ENCODE measurements around the gene YWHAH.

YWHAH gene

DNA sequence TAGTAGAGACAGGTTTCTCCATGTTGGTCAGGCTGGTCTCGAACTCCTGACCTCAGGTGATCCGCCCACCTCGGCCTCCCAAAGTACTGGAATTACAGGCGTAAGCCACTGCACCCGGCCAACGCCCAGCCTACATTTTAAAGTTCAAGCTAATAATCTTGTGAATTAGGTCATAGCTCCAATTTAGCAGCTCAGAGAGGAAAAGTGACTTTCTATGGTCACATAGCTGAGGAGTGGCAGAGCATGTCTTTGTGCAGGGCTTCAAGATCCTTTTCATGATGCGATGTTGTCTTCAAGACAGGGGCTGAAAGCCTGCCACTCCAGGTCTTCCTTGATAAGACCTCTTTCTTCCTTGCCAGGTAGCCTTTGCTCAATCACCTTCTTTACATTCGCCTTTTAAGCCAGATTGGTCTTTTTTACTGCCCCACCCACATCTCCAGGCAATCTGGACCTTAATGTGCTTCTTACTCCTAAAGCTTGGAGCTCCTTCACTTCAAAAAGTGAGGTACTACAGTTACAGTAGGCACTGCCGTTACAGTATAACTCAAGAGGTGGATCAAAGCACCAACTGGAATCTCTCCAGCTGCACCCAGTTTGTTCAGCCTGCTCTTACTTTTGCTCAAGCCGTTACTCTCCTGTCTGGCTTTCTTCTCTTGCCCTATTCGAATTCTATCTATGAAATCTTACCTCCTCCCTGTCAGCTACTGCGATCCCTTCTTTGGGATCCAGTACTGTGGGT lies 18.2 kb downstream of the YWHAH start:
- no peak for DNase-seq (ENCODE audit: low read depth)
- TF ChIP-seq, protein P1, sequence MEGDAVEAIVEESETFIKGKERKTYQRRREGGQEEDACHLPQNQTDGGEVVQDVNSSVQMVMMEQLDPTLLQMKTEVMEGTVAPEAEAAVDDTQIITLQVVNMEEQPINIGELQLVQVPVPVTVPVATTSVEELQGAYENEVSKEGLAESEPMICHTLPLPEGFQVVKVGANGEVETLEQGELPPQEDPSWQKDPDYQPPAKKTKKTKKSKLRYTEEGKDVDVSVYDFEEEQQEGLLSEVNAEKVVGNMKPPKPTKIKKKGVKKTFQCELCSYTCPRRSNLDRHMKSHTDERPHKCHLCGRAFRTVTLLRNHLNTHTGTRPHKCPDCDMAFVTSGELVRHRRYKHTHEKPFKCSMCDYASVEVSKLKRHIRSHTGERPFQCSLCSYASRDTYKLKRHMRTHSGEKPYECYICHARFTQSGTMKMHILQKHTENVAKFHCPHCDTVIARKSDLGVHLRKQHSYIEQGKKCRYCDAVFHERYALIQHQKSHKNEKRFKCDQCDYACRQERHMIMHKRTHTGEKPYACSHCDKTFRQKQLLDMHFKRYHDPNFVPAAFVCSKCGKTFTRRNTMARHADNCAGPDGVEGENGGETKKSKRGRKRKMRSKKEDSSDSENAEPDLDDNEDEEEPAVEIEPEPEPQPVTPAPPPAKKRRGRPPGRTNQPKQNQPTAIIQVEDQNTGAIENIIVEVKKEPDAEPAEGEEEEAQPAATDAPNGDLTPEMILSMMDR (conservative IDR thresholded peaks at IDR 0.05; ENCODE audit: low read depth, low read length): no peak
- no peak overlapping the region for H3K4me3 ChIP-seq (ENCODE audit: low read length)

DNA sequence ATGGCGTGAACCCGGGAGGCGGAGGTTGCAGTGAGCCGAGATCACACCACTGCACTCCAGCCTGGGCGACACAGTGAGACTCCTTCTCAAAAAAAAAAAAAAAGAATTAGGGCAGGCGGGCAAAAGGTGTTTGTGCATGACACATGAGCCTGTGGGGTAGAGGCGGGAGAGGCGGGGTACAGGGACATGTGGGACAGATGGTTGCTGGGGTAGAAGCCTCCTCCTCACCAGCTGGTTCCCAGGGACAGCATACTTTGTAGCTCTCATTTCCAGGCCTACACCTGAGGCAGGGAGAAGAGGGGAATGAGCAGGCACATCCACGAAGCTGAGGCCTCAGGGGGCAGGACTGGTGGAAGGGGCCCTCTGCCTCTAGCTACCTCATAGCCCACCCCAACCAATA lies 23.7 kb downstream of the YWHAH start:
- DNase-seq (ENCODE audit: low read depth): no peak
- TF ChIP-seq, protein P1 (conservative IDR thresholded peaks at IDR 0.05; ENCODE audit: low read depth, low read length): no peak
- no peak overlapping the region for H3K4me3 ChIP-seq (ENCODE audit: low read length)

DNA sequence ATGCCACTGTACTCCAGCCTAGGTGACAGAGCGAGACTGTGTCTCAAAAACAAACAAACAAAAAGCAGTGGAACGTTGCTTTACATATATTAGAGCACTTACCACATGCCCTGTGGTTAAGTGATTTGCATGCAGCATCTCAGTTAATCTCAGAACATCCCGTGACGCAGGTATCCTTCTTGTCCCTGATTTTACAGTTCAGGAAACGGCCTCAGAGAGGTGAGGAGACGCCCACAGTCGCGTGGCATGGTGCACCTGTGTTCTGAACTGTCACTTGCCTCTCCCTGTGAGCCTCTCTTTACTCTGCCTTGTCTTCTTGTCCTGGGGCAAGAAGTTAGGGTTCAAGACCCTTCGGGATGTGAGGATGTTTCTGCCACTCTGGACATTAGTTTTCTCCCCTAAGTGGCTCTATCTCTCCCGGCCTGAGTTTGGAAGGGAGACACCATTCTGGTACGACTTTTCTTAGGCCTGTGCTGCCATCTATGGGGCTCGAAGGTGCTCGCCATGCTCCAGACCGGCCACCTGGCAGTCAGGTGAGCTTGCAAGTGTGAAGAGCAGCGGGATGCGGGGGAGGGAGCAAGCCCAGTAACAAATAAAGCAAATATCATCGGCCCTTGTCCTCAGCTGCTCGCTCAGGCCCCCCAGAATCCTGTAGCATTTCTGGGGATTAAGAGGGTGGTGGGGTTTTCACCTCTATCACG lies 25.6 kb downstream of the YWHAH start:
- H3K4me3 ChIP-seq (ENCODE audit: low read length): peak overlapping the region; percentile 56
- peak; percentile 46 for DNase-seq (ENCODE audit: low read depth)
- TF ChIP-seq, protein P1 (conservative IDR thresholded peaks at IDR 0.05; ENCODE audit: low read depth, low read length): peak; percentile 79

DNA sequence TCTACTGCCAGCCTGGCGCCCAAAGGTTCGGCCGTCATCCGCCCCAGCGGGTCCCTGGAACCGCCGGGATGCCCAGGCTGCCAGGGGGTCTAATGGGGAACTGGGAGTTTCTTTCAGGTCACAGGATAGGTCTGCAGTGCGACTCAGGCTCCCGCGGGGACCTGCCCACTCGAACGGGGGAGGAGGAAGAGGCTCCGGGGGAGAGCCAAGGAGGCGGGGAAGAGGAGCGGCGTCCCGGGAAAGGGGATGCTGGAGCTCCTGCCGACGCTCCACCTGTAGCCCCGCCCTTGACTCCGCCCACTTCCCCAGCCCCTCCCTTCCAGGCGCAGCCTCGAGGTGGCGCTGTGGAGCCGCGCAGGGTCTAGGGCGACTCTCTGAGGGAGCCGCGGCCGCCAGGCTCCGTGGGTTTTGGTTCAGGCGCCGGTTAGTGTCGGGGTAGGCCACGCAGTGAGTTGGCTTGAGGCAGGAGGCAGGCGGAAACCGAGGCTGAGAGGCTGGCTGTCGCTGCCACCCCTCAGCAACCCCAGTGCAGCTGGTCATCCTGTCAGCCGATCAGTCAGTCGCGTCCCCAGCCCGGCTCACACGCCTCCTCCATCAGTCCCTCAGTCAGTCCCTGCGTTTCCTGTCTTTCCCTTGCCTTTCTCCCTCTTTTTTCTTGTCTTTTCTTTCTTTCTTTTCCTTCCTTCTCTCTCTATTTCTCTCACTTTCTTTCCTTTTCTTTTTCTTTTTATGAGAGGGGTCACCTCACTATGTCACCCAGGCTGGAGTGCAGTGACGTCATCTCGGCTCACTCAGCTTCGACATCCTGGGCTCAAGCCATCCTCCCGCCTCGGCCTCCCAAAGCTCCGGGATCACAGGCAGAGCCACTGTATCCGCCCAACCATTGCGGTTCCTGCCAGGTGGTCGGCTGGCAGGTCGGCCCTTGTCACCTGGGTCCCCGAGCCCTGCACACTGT lies 26.4 kb downstream of the YWHAH start:
- H3K4me3 ChIP-seq (ENCODE audit: low read length): peak overlapping the region; percentile 56
- no peak for DNase-seq (ENCODE audit: low read depth)
- TF ChIP-seq, protein P1 (conservative IDR thresholded peaks at IDR 0.05; ENCODE audit: low read depth, low read length): peak; percentile 93

DNA sequence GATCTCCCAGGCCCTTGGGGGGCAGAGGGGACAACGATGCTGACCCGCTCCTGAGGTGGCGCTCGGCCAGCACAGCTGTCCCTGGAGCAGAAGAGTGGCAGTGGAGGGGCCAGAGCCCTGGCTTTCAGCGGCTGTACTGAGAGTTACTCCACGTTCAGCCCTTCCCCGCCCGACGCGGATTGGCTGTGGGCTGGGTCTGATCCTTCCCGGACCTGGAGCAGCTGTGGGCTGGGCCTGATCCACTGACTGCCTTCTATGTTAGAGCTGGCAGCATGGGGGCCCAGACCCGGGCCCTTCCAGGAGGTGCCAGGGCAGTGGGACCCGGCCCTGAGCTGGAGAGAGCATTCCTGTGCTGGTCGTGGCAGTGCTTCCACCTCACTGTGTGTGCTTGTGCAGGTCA lies 27.8 kb downstream of the YWHAH start:
- TF ChIP-seq, protein P1 (conservative IDR thresholded peaks at IDR 0.05; ENCODE audit: low read depth, low read length): no peak
- H3K4me3 ChIP-seq (ENCODE audit: low read length): no peak overlapping the region
- no peak for DNase-seq (ENCODE audit: low read depth)

DNA sequence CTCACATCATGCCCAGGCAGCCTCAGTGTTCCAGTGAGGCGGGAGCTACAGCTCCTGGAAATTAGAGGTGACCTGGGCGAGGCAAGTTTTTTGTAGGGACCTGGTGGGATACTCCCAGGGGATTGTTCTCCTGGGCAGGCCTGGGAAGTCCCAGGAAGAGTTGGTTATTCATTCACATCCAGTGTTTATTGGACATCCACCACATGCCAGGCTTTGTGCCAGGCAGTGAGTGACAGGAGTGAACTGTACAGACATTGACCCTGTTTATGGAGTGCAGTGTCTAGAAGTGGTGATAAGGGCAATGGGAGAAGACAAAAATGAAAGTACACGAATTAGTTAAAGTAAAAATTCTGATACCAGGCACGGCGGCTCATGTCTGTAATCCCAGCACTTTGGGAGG lies 29.4 kb downstream of the YWHAH start:
- TF ChIP-seq, protein P1 (conservative IDR thresholded peaks at IDR 0.05; ENCODE audit: low read depth, low read length): no peak
- no peak for DNase-seq (ENCODE audit: low read depth)

More for the DNA sequence above, 29.4 kb downstream of the YWHAH start:
- no peak overlapping the region for H3K4me3 ChIP-seq (ENCODE audit: low read length)
